Esophagus muscularis mucosa (tissue), 3 donors: ENCODE data around the gene PET100.
"Not testable (repeated sequence)": the region's sequence is repeated elsewhere in the genome, so short reads cannot be mapped to it uniquely, and the experiment has no call there.

Experiments
- CTCF ChIP-seq, 3 experiments: fragments of 200-600 bp in 2 of 3; fragments of 450-650 bp in 1 of 3; sonication (generic) in 2 of 3; IDR thresholded peaks; one replicate each; pipeline ENCODE4 v1.5.1; 2017 to 2019; ENCODE audit warnings: antibody characterized with exemption in 3 of 3, mild to moderate bottlenecking in 2 of 3, moderate library complexity in 1 of 3
- POLR2A ChIP-seq: fragments of 450-650 bp; IDR thresholded peaks from one replicate; pipeline ENCODE4 v1.6.1; 2017; ENCODE audit warnings: antibody characterized with exemption, moderate library complexity, mild to moderate bottlenecking, low read depth
- POLR2AphosphoS5 ChIP-seq, 2 donors: sonication (generic); formaldehyde crosslinking; IDR thresholded peaks; one replicate each; pipeline ENCODE4 v1.6.1; 2017; ENCODE audit warnings: antibody characterized with exemption in 2 of 2

DNA sequence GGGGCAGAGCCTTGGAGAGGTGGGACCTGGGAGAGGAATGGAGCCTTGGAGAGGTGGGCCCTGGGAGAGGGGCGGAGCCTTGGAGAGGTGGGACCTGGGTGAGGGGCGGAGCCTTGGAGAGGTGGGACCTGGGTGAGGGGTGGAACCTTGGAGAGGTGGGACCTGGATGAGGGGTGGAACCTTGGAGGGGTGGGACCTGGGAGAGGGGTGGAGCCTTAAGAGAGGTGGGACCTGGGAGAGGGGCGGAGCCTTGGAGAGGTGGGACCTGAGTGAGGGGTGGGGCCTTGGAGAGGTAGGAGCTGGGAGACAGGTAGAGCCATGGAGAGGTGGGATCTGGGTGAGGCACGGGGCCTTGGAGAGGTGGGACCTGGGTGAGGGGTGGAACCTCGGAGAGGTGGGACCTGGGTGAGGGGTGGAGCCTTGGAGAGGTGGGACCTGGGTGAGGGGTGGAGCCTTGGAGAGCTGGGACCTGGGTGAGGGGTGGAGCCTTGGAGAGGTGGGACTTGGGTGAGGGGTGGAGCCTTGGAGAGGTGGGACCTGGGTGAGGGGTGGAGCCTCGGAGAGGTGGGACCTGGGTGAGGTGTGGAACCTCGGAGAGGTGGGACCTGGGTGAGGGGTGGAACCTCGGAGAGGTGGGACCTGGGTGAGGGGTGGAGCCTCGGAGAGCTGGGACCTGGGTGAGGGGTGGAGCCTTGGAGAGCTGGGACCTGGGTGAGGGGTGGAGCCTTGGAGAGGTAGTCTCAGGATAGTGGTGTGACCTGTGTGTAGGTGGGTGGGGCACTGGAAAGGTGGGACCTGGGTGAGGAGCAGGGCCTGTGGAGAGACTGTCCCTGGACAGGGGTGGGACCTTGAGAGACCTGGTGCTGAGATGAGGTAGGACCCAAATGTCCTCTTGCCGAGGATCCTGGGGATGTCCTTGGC is 14.3 kb downstream of the PET100 start:
- not testable (repeated sequence) for TF ChIP-seq CTCF (IDR thresholded peaks at IDR 0.05); POLR2A; POLR2AphosphoS5 (IDR thresholded peaks at IDR 0.05)
